Measurements from ENCODE around the gene NDNF. TPM values are rescaled to one million over a fixed set of nuclear protein-coding genes. Genes with fewer than 3 reads are reported as not detected.

The NDNF gene
- total RNA-seq, 3 donors from 2014 or later, result 2.2 to 5.1 (median 2.6) TPM

- DNase-seq (ENCODE audit: low spot score in 2 of 2), result no peak
- no peak for TF ChIP-seq POLR2A (IDR thresholded peaks at IDR 0.05)
- TF ChIP-seq, protein P1, sequence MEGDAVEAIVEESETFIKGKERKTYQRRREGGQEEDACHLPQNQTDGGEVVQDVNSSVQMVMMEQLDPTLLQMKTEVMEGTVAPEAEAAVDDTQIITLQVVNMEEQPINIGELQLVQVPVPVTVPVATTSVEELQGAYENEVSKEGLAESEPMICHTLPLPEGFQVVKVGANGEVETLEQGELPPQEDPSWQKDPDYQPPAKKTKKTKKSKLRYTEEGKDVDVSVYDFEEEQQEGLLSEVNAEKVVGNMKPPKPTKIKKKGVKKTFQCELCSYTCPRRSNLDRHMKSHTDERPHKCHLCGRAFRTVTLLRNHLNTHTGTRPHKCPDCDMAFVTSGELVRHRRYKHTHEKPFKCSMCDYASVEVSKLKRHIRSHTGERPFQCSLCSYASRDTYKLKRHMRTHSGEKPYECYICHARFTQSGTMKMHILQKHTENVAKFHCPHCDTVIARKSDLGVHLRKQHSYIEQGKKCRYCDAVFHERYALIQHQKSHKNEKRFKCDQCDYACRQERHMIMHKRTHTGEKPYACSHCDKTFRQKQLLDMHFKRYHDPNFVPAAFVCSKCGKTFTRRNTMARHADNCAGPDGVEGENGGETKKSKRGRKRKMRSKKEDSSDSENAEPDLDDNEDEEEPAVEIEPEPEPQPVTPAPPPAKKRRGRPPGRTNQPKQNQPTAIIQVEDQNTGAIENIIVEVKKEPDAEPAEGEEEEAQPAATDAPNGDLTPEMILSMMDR (IDR thresholded peaks at IDR 0.05), result no peak
- H3K4me3 ChIP-seq, result no peak overlapping the region
- H3K27ac ChIP-seq, result no peak overlapping the region
- intact Hi-C loops (cut with DNase I; ENCODE audit: low total_unique reads), result no loop called here
- H3K4me1 ChIP-seq, result no peaks in the 10 kb centered on the region
- no peaks in the 10 kb centered on the region for H3K9me3 ChIP-seq
- no peaks in the 10 kb centered on the region for H3K27me3 ChIP-seq
- no peaks in the 10 kb centered on the region for H3K36me3 ChIP-seq
These were observed 16.5 kb upstream of the NDNF start for GRCh38 chr4:121088867-121089266.

- H3K4me3 ChIP-seq, result no peak overlapping the region
- H3K27ac ChIP-seq, result no peak overlapping the region
- H3K27me3 ChIP-seq, result no peaks in the 10 kb centered on the region
- intact Hi-C loops (cut with DNase I; ENCODE audit: low total_unique reads), result no loop called here
- DNase-seq (ENCODE audit: low spot score in 2 of 2), result no peak
- no peaks in the 10 kb centered on the region for H3K9me3 ChIP-seq
- TF ChIP-seq, protein P1 (IDR thresholded peaks at IDR 0.05), result no peak
- no peak for TF ChIP-seq POLR2A (IDR thresholded peaks at IDR 0.05)
- TF ChIP-seq POLR2AphosphoS5 (IDR thresholded peaks at IDR 0.05), result no peak
- H3K36me3 ChIP-seq, result no peaks in the 10 kb centered on the region
- no peaks in the 10 kb centered on the region for H3K4me1 ChIP-seq
These were observed 7.0 kb upstream of the NDNF start for GRCh38 chr4:121079376-121079775.

DNA sequence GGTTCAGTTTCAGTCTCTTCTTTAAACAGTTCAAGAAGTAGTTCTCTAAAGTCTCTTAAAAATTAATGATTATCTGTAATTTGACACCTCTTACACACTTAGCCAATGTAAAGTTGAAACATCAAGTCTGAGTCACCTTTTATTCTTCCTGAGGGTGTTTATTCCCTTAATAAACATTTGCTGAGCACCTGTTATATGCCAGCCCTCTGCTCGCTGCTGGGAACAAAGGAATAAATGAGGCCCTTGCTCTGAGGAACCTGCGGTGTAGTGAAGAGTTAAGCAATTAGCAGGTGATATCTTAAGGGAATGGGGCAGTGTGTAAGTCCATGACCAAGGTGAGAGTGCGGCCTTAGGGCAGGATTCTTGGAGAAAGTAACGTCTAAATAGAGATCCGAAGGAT lies 5.2 kb upstream of the NDNF start:
- no peak overlapping the region for H3K4me3 ChIP-seq
- no peak for TF ChIP-seq POLR2AphosphoS5 (IDR thresholded peaks at IDR 0.05)
- TF ChIP-seq POLR2A (IDR thresholded peaks at IDR 0.05), result no peak
- H3K27me3 ChIP-seq, result no peaks in the 10 kb centered on the region
- H3K27ac ChIP-seq, result no peak overlapping the region
- H3K36me3 ChIP-seq, result no peaks in the 10 kb centered on the region
- DNase-seq (ENCODE audit: low spot score in 2 of 2), result no peak
- H3K4me1 ChIP-seq, result no peaks in the 10 kb centered on the region
- intact Hi-C loops (cut with DNase I; ENCODE audit: low total_unique reads), result no loop called here
- no peaks in the 10 kb centered on the region for H3K9me3 ChIP-seq

DNA sequence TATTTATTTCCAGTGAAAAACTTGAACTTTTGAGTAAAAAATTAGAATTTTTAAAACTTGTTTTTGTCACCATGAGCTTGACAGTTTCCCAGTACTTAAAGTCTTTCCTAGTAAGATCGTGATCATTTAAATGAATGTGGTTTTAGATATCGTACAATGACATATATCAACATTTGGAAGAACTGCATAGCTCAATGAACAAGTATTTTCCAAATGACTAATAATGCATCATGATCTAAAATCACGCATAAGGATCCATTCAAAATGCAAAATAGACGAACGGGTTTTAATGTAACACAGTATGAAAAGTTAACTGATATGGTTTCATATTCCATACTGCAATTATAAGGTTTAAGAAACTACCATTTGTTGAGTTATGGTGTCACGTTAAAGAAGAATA lies 4.1 kb upstream of the NDNF start:
- H3K4me1 ChIP-seq, result no peaks in the 10 kb centered on the region
- no peaks in the 10 kb centered on the region for H3K36me3 ChIP-seq
- intact Hi-C loops (cut with DNase I; ENCODE audit: low total_unique reads), result no loop called here
- no peak for DNase-seq (ENCODE audit: low spot score in 2 of 2)
- no peak overlapping the region for H3K27ac ChIP-seq
- peaks cover 0 to under 1% of the 10 kb centered on the region in 2 donors for H3K27me3 ChIP-seq
- TF ChIP-seq POLR2AphosphoS5 (IDR thresholded peaks at IDR 0.05), result no peak
- no peak for TF ChIP-seq POLR2A (IDR thresholded peaks at IDR 0.05)
- TF ChIP-seq, protein P1 (IDR thresholded peaks at IDR 0.05), result no peak
- no peaks in the 10 kb centered on the region for H3K9me3 ChIP-seq
- H3K4me3 ChIP-seq, result no peak overlapping the region

GRCh38 chr4:121073672-121074381 lies 1.5 kb upstream of the NDNF start:
- Histone ChIP-seq H3K27ac (no peak overlapping the region), H3K36me3 (no peaks in the 10 kb centered on the region), H3K4me3 (no peak overlapping the region), H3K4me1 (no peaks in the 10 kb centered on the region), H3K9me3 (no peaks in the 10 kb centered on the region), H3K27me3 (peaks cover 0 to 8% of the 10 kb centered on the region in 2 donors)
- TF ChIP-seq, protein P1 (IDR thresholded peaks at IDR 0.05), result no peak
- no peak for TF ChIP-seq POLR2A (IDR thresholded peaks at IDR 0.05)
- no peak for TF ChIP-seq POLR2AphosphoS5 (IDR thresholded peaks at IDR 0.05)
- no peak for DNase-seq (ENCODE audit: low spot score in 2 of 2)
- intact Hi-C loops (cut with DNase I; ENCODE audit: low total_unique reads), result no loop called here
